GM12878 (cell line): ENCODE data around the gene ZNF423. TPM values are rescaled to one million over a fixed set of nuclear protein-coding genes. Genes with fewer than 3 reads are reported as not detected.

Source experiments
- BCL11A ChIP-seq: IDR thresholded peaks from 2 replicates; pipeline ENCODE4 v1.6.1; 2011; ENCODE audit warnings: low read depth, low read length
- CUX1 ChIP-seq: IDR thresholded peaks from 2 replicates; pipeline ENCODE4 v1.6.1; 2012; ENCODE audit warnings: improper control_type of control experiment, low read depth, low read length; ENCODE audit not compliant: insufficient replicate concordance
- MAX ChIP-seq: IDR thresholded peaks from 2 replicates; pipeline ENCODE4 v1.6.1; 2012; ENCODE audit warnings: low read depth, low read length, improper control_type of control experiment
- MEF2B ChIP-seq: fragments of 450-650 bp; IDR thresholded peaks from 2 replicates; pipeline ENCODE4 v1.6.1; 2018; ENCODE audit warnings: mild to moderate bottlenecking, moderate library complexity; ENCODE audit not compliant: partially characterized antibody, poor library complexity, severe bottlenecking
- MLLT1 ChIP-seq: fragments of 450-650 bp; IDR thresholded peaks from 2 replicates; pipeline ENCODE4 v1.6.1; 2016; ENCODE audit warnings: mild to moderate bottlenecking
- TARDBP ChIP-seq: IDR thresholded peaks from 2 replicates; pipeline ENCODE4 v1.6.1; 2016; ENCODE audit warnings: borderline replicate concordance
- TCF12 ChIP-seq: IDR thresholded peaks from 2 replicates; pipeline ENCODE4 v1.6.1; 2011; ENCODE audit warnings: low read depth, mild to moderate bottlenecking, low read length
- YY1 ChIP-seq: IDR thresholded peaks from 2 replicates; pipeline ENCODE4 v1.6.1; 2011; ENCODE audit warnings: low read depth, mild to moderate bottlenecking, low read length
- polyA plus RNA-seq, 11 experiments: library from polyadenylated mRNA; depleted of rRNA in 4 of 11; unstranded in 6 of 11; stranded (reverse) in 5 of 11; fragments of >200 nt; fragmentation: Nextera tagmentation in 4 of 11; fragmentation: Illumina TruSeq in 1 of 11; extraction: Ambion mirVana in 4 of 11; extraction: Trizol in 1 of 11; gene quantifications; 1 replicate in 1 of 11; 2 replicates in 10 of 11; pipeline versions ENCODE4 v1.2.1 to v1.2.3, GENCODE V29; 2011 to 2016; ENCODE audit warnings: inconsistent platforms in 2 of 11, missing spikeins in 2 of 11, low read depth in 1 of 11
- total RNA-seq, 4 experiments: library from RNA; depleted of rRNA in 3 of 4; stranded (reverse); fragments of >200 nt in 3 of 4; fragmentation: Illumina TruSeq in 1 of 4; extraction: Trizol in 1 of 4; gene quantifications; 2 replicates each; pipeline versions ENCODE4 v1.2.1 to v1.2.3, GENCODE V29; 2013 to 2021

ZNF423 gene
- total and polyA plus RNA-seq, 10 of the 15 experiments (the other 5 are each of a cell fraction or from before 2014, with no cell fraction given): 0.03 to 0.64 (median 0.10) TPM

- TF ChIP-seq CUX1 (no peak), TCF12 (no peak), MEF2B (no peak), YY1 (no peak), MLLT1 (no peak), BCL11A (no peak), MAX (no peak), TARDBP (no peak)
Observed at GRCh38 chr16:49586466-49587450, 269.2 kb downstream of the ZNF423 start (continued).
